Activated CD4-positive, alpha-beta T cell treated with anti-CD3 and anti-CD28 coated beads for 1 hour (primary cell): Measurements from ENCODE around the gene LUZP1.

Source experiments
- DNase-seq: peaks from one replicate; pipeline ENCODE4 v3.0.0-alpha.2; 2020

The LUZP1 gene

GRCh38 chr1:23188434-23188884 is 19.8 kb upstream of the LUZP1 start:
- DNase-seq = no peak

GRCh38 chr1:23187637-23188036 is 19.0 kb upstream of the LUZP1 start:
- no peak for DNase-seq

GRCh38 chr1:23185381-23185780 is 16.7 kb upstream of the LUZP1 start:
- no peak for DNase-seq

- DNase-seq = peak; percentile 11
Observed at GRCh38 chr1:23184212-23184934, 15.7 kb upstream of the LUZP1 start.

- no peak for DNase-seq
Observed at GRCh38 chr1:23179862-23180261, 11.2 kb upstream of the LUZP1 start.

GRCh38 chr1:23178950-23179349 is 10.3 kb upstream of the LUZP1 start:
- DNase-seq = no peak

DNA sequence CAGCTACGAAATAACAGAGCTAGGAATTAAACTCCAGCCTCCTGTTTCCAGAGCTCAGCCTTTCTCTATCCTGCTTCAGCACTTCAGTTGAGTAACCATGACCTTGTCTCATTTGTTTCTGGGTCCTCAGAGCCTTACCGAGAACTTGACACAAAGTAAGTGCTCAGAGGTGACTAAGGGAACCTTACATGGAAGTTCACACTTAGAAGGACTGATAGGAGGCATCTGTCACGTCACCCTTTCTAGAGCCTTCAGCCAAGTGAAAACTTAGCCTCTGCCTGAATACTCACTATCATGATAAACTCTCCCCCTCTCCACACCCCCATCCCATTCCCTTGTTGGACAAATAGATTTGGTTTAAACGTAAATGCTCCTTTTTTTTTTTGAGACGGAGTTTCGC is 9.8 kb upstream of the LUZP1 start:
- no peak for DNase-seq

DNA sequence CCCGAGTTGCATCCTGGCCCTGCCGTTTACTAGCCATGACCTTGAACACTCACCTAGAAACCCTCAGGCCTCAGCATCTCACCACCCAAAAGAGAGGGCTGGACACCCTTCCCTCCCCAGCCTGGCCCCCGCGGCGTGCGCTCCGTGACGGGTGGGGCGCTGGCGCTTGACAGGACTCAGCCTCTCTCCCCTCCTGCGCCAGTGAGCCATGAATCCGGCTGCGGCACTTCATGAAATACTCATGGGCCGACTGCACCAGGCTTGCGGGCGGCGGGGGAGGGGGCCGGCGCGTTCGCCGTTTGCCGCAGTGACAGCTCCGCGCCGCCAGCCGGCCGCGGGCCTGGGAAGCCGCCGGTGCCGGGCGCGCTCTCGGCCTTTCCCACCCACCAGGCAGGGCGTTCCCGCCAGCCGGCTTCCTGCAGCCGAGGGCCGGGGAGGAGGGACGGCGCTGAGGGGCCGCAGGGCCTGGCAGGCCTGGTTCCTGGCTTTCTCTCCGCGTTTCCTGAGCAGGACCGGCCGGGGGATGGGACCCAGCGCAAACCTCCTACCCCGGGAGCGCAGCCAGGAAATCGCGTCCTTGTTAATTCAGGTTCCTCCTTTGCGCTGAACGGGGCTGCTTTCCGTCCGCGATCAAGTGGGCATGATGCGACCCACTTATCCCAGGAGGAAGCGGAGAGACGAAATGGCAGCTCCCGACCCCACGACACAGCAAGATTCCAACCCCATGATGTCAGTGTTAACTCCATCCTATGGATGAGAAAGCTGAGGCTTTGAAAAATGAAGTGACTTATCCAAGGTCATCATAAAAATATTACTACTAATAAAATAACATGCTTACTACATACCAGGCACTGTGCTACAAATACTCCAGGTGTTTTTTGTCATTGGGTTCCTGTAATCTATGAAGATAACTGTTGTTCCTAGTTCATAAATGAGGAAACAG is 9.1 kb upstream of the LUZP1 start:
- peak; percentile 26 for DNase-seq

GRCh38 chr1:23177031-23177430 is 8.4 kb upstream of the LUZP1 start:
- no peak for DNase-seq

GRCh38 chr1:23174426-23175110 is 5.9 kb upstream of the LUZP1 start:
- DNase-seq = no peak

GRCh38 chr1:23171181-23171755 is 2.6 kb upstream of the LUZP1 start:
- DNase-seq = no peak

DNA sequence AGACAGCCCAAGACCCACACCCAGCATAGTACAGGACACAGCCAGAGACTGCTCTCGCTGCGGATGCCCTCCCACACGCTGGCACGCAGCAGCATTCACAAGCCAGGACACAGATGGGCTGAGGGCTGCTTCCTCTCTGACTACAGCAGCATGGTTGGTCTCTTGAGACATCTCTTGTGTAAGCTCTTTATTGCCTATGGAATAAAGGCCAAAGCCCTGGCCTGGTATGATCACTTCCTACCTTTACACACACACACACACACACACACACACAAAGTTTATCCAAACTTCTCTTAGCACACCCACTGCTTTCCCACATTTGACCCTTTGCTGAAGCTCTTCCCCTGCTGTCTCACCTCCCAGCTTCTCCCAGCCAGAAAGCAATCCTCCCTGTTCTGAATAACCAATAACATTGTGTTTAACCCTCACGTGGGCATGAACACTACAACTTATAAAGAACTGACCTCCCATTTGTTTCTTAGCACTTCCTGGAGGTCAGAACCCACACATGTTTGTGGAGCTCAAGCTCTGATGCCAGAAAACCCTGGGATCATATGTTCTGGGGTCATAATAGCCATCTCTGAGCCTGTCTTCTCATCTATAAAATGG is 1.2 kb upstream of the LUZP1 start:
- no peak for DNase-seq

DNA sequence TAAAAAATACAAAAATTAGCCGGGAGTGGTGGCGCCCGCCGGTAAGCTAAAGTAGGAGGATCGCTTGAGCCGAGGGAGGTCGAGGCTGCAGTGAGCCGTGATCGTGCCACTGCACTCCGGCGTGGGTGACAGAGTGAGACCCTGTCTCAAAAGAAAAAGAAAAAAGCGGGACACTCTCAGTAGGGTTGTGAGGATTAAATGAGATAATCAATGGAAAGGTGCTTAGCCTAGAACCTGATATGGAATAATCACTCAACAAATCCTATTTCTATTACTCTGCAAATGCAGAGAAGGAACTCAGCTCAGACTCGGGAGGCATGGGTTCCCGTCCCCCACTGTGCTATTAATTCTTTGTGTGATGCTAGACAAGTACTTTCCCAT is 529 bp upstream of the LUZP1 start:
- no peak for DNase-seq

GRCh38 chr1:23168079-23168444 is 594 bp downstream of the LUZP1 start:
- DNase-seq = no peak

DNA sequence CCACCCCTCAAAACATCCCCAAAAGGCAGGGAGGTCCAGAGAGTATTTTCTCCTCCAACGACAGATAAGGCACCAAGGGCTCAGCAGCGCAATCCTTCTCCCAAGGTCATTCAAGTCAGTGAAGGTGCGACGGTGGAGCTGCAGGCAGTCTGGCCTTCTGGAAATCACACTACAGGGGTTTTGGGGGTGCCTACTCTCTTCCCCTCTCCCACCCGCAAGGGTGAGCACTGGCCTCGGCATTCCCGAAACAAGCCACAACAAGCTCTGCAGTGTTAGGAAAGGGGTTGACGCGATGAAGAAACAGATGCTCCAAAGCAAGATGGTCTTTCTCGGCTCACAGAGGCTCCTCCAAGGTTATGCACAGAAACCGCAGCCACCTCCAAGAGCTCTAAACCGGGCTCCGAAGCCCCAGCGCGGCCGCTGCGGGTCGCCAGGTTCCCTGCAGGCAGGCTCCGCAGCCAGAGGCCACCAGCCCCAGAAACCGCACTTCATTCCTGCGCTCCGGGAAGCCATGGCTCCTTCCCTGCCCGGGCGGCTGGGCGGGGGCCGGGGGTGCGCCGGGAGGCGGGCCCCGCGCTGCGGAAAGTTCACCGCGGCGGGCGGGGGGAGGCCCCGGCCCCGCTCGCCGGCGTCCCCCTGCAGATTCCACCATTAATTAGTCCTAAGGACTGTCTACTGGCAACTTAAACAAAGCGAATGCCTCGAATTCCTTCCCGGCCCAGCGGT is 1.1 kb downstream of the LUZP1 start:
- peak; percentile 14 for DNase-seq

GRCh38 chr1:23166854-23167253 is 1.8 kb downstream of the LUZP1 start:
- DNase-seq = no peak

DNA sequence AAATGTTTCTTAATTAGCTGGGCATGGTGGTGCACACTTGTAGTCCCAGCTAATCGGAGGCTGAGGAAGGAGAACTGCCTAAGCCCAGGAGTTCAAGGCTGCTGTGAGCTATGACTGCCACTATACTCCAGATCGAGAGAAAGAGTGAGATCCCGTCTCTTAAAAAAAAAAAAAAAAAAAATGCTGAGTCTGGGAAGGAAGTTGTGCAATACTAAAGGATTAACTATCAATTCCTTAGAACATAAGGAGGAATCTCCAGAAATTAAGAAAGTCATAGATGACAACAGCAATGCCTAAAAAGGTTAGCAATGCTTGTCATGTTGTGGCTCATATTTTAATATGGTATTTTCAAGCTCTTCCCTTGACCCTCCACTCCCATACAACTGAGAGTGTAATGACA is 5.3 kb downstream of the LUZP1 start:
- DNase-seq = no peak

- no peak for DNase-seq
Observed at GRCh38 chr1:23159963-23160877, 8.4 kb downstream of the LUZP1 start.

GRCh38 chr1:23156940-23157339 is 11.7 kb downstream of the LUZP1 start:
- no peak for DNase-seq

DNA sequence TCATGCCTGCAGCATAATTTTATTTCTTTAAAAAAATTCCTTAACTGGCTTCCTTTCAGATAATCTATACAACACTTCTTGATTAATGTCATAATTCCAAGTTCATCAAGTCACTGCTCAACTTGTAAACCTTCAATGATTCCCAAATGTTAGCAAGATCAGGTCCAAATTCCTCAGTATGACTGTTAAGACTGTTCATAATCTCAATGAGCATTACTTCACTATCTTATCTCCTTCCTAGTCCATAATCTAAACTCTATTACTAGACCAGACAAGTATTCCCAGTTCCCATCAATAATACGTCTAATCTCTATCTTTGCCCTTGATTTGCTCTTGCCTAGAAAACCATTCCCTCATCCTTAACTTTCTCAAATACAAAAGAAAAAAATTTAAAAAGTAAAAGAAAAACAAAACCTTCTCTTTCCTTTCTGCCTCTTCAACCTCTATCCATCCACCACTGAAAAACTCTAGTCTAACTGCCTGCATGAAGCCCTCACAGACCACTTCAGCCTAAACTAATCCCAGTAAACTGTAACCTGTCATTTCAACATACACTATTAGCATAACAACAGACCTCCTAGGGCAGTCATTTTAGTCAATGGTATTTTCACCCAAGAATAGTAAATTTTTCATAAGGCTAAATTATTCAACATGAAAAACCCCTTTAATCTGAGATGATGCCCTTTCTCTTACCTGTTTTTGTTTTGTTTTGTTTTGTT is 15.5 kb downstream of the LUZP1 start:
- DNase-seq = no peak
